ENCODE data around the gene OASL. TPM values are rescaled to one million over a fixed set of nuclear protein-coding genes. Genes with fewer than 3 reads are reported as not detected.
A peak's percentile ranks its signal among the peaks of the same experiment; 100 is the strongest.

The OASL gene
- total RNA-seq, 3 donors from 2014 or later (not counting 1 experiment from before 2014, with no cell fraction given): 7.5 to 48.0 (median 35.2) TPM

GRCh38 chr12:121033625-121034349 is 5.3 kb downstream of the OASL start:
- DNase-seq (peak; percentile 56 to 87), ATAC-seq (peak; percentile 74 to 89 (median 87))
- Histone ChIP-seq H3K27ac (ENCODE audit: low read length) (peak overlapping the region; percentile 82), H3K4me1 (ENCODE audit: control insufficient read depth, insufficient read depth, low read length) (peaks cover 62% of the 10 kb centered on the region), H3K27me3 (ENCODE audit: control insufficient read depth, insufficient read depth, low read length) (no peaks in the 10 kb centered on the region), H3K9me3 (ENCODE audit: control insufficient read depth, insufficient read depth, low read length) (no peaks in the 10 kb centered on the region), H3K4me3 (ENCODE audit: low read length) (no peak overlapping the region), H3K36me3 (ENCODE audit: control insufficient read depth, insufficient read depth, low read length) (peaks cover 4% of the 10 kb centered on the region)
- no peaks in the 10 kb centered on the region for H3K9me3 Mint-ChIP-seq
- 45% methylated on average over 9 of the region's 10 CpGs for WGBS (ENCODE audit: insufficient coverage)
- peak overlapping the region; percentile 87 to 94 for H3K27ac Mint-ChIP-seq
- no peaks in the 10 kb centered on the region for H3K27me3 Mint-ChIP-seq (ENCODE audit: low read depth in 2 of 2)
- no peak for TF ChIP-seq CTCF (IDR thresholded peaks at IDR 0.05)
- peaks cover 50 to 51% of the 10 kb centered on the region in 2 donors for H3K4me1 Mint-ChIP-seq
- peak overlapping the region; percentile 78 for H3K4me3 Mint-ChIP-seq
- H3K36me3 Mint-ChIP-seq: no peaks in the 10 kb centered on the region
- intact Hi-C loops (cut with micrococcal nuclease): loop anchor here (1.0 to 2.0 kb wide), 2 partner anchors 27 to 59 kb away; no protein-coding TSS in a partner anchor

- H3K9me3 Mint-ChIP-seq: no peaks in the 10 kb centered on the region
- Histone ChIP-seq H3K27me3 (ENCODE audit: control insufficient read depth, insufficient read depth, low read length) (no peaks in the 10 kb centered on the region), H3K4me3 (ENCODE audit: low read length) (no peak overlapping the region), H3K9me3 (ENCODE audit: control insufficient read depth, insufficient read depth, low read length) (no peaks in the 10 kb centered on the region), H3K36me3 (ENCODE audit: control insufficient read depth, insufficient read depth, low read length) (peaks cover 20% of the 10 kb centered on the region), H3K4me1 (ENCODE audit: control insufficient read depth, insufficient read depth, low read length) (peaks cover 44% of the 10 kb centered on the region), H3K27ac (ENCODE audit: low read length) (no peak overlapping the region)
- DNase-seq (no peak), ATAC-seq (no peak)
- no peaks in the 10 kb centered on the region for H3K36me3 Mint-ChIP-seq
- WGBS (ENCODE audit: insufficient coverage): 90% methylated on average over 9 of the region's 10 CpGs
- no peak for TF ChIP-seq CTCF (IDR thresholded peaks at IDR 0.05)
- peaks cover 39 to 52% of the 10 kb centered on the region in 2 donors for H3K4me1 Mint-ChIP-seq
- H3K27me3 Mint-ChIP-seq (ENCODE audit: low read depth in 2 of 2): no peaks in the 10 kb centered on the region
- no peak overlapping the region for H3K27ac Mint-ChIP-seq
- intact Hi-C loops (cut with micrococcal nuclease): no loop called here
- no peak overlapping the region for H3K4me3 Mint-ChIP-seq
Measured at GRCh38 chr12:121030576-121031212, 8.4 kb downstream of the OASL start.

- Histone ChIP-seq H3K27me3 (ENCODE audit: control insufficient read depth, insufficient read depth, low read length) (no peaks in the 10 kb centered on the region), H3K4me3 (ENCODE audit: low read length) (no peak overlapping the region), H3K36me3 (ENCODE audit: control insufficient read depth, insufficient read depth, low read length) (peaks cover 31% of the 10 kb centered on the region), H3K4me1 (ENCODE audit: control insufficient read depth, insufficient read depth, low read length) (peaks cover 11% of the 10 kb centered on the region), H3K9me3 (ENCODE audit: control insufficient read depth, insufficient read depth, low read length) (no peaks in the 10 kb centered on the region), H3K27ac (ENCODE audit: low read length) (no peak overlapping the region)
- ATAC-seq (no peak), DNase-seq (no peak)
- no peak for TF ChIP-seq CTCF (IDR thresholded peaks at IDR 0.05)
- H3K27ac Mint-ChIP-seq: peak overlapping the region in 1 of 2 donors; percentile 84
- H3K4me3 Mint-ChIP-seq: no peak overlapping the region
- WGBS (ENCODE audit: insufficient coverage): 97% methylated on average over 9 of the region's 10 CpGs
- H3K9me3 Mint-ChIP-seq: no peaks in the 10 kb centered on the region
- peaks cover 9 to 20% of the 10 kb centered on the region in 2 donors for H3K4me1 Mint-ChIP-seq
- H3K27me3 Mint-ChIP-seq (ENCODE audit: low read depth in 2 of 2): no peaks in the 10 kb centered on the region
- intact Hi-C loops (cut with micrococcal nuclease): no loop called here
- peaks cover 9% of the 10 kb centered on the region for H3K36me3 Mint-ChIP-seq
Measured at GRCh38 chr12:121026274-121027045, 12.6 kb downstream of the OASL start.

Data from natural killer cell (primary cell).